SK-MEL-5 (cell line): ENCODE results near the gene HOXC13. TPM values are rescaled to one million over a fixed set of nuclear protein-coding genes. Genes with fewer than 3 reads are reported as not detected.

ENCODE experiments used
- DNase-seq: peaks from one replicate; pipeline ENCODE4 v3.0.0-alpha.2; 2016; ENCODE audit warnings: low read depth, low spot score
- in situ Hi-C: cut with HindIII; loops from 2 replicates; pipeline ENCODE4 v1.10.0; 2016; ENCODE audit warnings: low sequenced_read_pairs, high pct_unique_total_duplicates, low pct_unique_long_range_greater_than_20kb
- total RNA-seq: library from RNA; depleted of rRNA; stranded (reverse); fragments of >200 nt; shearing (Covaris generic); gene quantifications from 2 replicates; pipeline ENCODE4 v1.2.3, GENCODE V29; 2014

HOXC13 gene
- total RNA-seq, 1 experiment from 2014 or later = 6.1 TPM

DNA sequence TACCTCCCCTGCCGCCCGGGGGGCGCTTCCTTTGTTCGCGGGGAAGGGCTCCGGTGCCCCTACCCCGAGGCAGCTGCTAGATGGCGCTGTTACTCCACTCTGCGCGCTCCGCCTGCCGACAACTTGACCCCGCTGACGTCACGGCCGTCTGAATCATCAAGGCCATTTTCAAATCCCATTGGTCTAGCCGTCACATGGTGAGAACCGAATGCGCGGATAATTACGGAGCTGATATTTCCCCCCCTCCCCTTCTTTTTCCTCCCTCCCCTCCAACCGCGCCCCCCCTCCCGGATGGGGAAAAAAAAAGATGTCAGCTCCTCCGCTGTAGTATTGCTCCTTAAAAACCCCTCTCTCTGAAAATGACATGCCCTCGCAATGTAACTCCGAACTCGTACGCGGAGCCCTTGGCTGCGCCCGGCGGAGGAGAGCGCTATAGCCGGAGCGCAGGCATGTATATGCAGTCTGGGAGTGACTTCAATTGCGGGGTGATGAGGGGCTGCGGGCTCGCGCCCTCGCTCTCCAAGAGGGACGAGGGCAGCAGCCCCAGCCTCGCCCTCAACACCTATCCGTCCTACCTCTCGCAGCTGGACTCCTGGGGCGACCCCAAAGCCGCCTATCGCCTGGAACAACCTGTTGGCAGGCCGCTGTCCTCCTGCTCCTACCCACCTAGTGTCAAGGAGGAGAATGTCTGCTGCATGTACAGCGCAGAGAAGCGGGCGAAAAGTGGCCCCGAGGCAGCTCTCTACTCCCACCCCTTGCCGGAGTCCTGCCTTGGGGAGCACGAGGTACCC, 46.5 kb downstream of the HOXC13 start, which contains the start of gene HOXC10:
Gene HOXC10 (plus strand): TSS at position 246 of the 791 bp plus-strand sequence. CDS start 114 bp downstream, at position 360.
- DNase-seq = peak; percentile 96
- in situ Hi-C loops = no loop called here

DNA sequence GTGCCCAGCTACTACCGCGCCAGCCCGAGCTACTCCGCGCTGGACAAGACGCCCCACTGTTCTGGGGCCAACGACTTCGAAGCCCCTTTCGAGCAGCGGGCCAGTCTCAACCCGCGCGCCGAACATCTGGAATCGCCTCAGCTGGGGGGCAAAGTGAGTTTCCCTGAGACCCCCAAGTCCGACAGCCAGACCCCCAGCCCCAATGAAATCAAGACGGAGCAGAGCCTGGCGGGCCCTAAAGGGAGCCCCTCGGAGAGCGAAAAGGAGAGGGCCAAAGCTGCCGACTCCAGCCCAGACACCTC, 47.0 kb downstream of the HOXC13 start:
- no peak for DNase-seq
- in situ Hi-C loops = no loop called here

DNA sequence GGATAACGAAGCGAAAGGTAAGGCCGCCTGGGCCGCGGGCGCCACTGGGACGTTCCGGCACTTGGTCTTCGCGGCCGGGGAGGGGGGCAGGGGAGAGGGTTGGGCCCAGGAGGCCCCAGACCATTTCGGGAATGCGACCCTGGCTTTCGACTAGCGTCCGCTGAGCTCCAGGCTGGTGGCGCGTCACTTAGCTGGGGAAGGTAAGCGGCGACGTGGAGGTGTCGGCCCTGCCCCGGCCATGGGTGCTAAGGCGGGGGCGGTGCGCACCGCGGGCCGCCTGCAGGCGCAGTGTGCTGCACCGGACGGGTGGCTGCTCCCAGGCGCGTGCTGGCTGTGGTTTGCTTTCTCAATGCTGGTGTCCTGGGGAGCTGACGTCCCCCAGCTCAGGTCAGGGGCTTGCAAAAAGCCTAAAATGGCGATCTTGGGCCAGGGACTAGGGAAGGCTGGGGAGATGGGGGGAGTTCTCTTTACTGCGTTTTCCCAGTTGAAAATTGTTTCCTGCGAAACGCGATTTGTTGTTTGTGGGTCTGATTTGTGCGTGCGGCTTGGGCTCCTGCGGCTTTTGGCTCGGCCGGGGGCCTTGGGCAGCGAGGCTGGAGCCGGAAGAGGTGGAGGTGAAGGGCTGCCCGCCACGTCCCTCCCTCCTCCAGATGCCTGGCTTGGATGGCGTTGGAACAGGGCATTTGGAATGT, 47.5 kb downstream of the HOXC13 start:
- in situ Hi-C loops = no loop called here

GRCh38 chr12:53986686-53987483, 48.3 kb downstream of the HOXC13 start:
- in situ Hi-C loops = no loop called here
- no peak for DNase-seq

More for the DNA sequence above, 47.5 kb downstream of the HOXC13 start:
- no peak for DNase-seq

- in situ Hi-C loops = no loop called here
- DNase-seq = no peak
Measured at GRCh38 chr12:53987787-53988230, 49.2 kb downstream of the HOXC13 start.

DNA sequence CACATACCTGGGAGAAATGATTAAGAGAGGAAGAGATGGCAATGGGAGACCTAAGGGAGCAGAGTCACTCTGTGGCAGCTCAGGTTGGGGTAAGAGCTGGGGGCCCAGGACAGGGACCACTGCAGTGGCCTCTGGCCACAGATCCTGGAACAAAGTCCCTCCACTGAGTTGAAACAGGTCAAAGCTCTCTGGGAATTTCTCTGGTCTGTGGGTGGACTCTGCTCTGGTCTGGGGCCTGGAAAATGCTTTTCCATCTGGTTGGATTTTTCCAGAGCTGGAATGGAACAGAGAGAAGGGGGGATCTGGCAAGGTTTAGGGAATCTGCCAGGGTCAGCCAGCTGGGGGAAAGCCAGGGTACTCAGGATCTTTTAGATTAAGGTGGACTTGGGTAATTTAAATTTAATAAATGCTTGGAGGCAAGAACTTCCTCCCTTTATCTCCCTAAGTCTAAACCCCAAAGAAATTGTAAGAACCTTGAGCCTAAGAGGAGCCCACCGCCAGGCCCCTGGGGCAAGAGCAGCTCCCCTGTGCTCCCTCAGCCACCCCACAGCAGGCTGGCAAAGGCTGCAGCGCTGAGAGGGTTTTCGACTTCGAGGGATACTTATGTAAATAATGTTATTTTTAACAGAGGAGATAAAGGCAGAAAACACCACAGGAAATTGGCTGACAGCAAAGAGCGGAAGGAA, 50.1 kb downstream of the HOXC13 start:
- DNase-seq = no peak
- in situ Hi-C loops = no loop called here

GRCh38 chr12:53989227-53990113, 50.8 kb downstream of the HOXC13 start:
- in situ Hi-C loops = no loop called here
- peak; percentile 77 for DNase-seq

DNA sequence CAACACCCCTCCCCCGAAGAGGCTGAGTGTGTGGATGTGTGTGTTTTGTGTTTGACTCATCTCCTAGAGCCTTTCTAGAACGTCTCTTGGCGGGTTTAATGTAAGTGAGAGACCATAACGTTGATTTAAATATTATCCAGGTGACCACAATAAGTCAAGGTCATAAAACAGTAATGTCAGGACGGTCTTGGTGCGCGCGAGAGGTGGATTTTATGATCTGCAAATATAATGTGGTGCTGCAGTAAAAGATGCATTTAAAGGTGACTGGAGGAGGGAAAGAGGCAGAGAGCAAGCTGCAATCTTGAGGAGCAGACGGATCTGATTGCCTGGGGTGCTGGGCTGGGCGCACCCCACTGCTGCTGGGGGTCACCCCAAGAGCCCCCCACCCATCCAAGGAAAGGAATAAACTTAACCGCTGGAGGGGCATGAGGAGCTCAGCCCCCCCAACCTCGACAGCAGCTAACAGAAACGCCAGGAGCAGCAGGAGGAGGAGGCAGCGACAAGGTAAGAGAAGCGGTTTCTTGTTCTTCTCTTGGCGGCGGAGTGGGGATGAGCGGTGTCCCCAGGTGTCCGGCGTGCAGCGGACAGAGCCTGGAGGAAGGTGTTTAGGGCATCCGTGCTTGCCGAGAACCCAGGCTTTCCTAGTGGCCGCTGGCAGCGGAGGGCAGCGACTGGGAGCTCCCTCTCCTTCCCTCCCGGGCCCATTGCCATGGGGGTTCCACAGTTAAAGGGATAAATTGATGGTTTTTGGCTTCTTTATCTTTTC, 51.9 kb downstream of the HOXC13 start:
- in situ Hi-C loops = no loop called here

GRCh38 chr12:53991077-53991460, 52.4 kb downstream of the HOXC13 start:
- DNase-seq = no peak
- in situ Hi-C loops = no loop called here

More for the DNA sequence above, 51.9 kb downstream of the HOXC13 start:
- no peak for DNase-seq

- in situ Hi-C loops = no loop called here
- no peak for DNase-seq
Measured at GRCh38 chr12:53992377-53992889, 53.8 kb downstream of the HOXC13 start.

- in situ Hi-C loops = no loop called here
- DNase-seq = no peak
Measured at GRCh38 chr12:53993162-53994008, 54.8 kb downstream of the HOXC13 start.

- in situ Hi-C loops = no loop called here
- no peak for DNase-seq
Measured at GRCh38 chr12:53994009-53994263, 55.3 kb downstream of the HOXC13 start.

DNA sequence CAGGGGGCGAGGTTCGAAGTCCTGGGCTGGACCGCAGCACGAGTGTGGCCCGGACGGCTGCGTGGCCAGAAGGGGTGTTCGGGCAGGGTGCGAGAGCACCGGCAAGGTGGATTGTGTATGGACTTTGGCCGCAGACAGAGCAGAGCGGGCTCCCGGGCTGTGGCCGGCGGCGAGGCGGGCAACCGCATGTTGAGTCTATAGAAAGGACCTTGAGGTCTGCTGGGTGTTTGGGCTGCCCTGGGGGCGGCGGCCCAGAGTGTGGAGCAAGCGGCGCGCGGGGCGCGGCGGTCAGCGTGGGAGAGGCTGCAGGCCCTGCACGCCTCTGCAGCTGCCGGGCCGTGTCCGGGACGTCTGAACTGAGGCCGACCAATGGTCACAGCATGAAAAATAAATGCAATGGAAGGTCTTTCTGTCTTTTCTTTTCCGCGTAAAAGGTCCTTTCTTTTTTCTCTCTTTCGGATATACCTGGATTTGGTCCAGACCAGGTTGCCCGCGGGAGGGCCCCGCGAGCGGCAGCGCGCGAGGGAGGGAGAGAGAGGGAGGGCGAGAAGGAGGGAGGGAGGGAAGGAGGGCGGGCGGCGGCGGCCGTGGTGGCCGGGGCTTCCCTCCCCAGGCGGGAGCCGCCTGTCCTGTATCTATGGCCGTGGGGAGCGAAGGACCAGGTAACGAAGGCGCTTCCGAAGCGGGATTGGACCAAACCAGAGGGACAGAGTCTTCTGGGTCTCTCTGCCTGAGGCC, 55.8 kb downstream of the HOXC13 start:
- no peak for DNase-seq
- in situ Hi-C loops = no loop called here

- no peak for DNase-seq
- in situ Hi-C loops = no loop called here
Measured at GRCh38 chr12:53995002-53995377, 56.4 kb downstream of the HOXC13 start.
